Stimulated activated CD8-positive, alpha-beta memory T cell treated with anti-CD3 and anti-CD28 coated beads, Interleukin-4, amount 100 ng/mL, for 4 hours (primary cell): ENCODE data around the gene PCDHB9.
"Not testable (repeated sequence)": the region's sequence is repeated elsewhere in the genome, so short reads cannot be mapped to it uniquely, and the experiment has no call there.

Experiments
- DNase-seq, 2 donors: peaks; one replicate each; pipeline ENCODE4 v3.0.0-alpha.2; 2020; ENCODE audit warnings: low read depth in 2 of 2, low spot score in 1 of 2

Gene PCDHB9

GRCh38 chr5:141234109-141234667 lies 47.2 kb downstream of the PCDHB9 start:
- no peak for DNase-seq

- DNase-seq = not testable (repeated sequence)
Measured at GRCh38 chr5:141235922-141236321, 49.0 kb downstream of the PCDHB9 start.

GRCh38 chr5:141236516-141237313 lies 49.8 kb downstream of the PCDHB9 start:
- no peak for DNase-seq
